Astrocyte of the hippocampus (primary cell): ENCODE measurements around the gene HTD2.
A peak's percentile ranks its signal among the peaks of the same experiment; 100 is the strongest.

Source experiments
- DNase-seq: peaks from one replicate; pipeline ENCODE4 v3.0.0; 2011; ENCODE audit warnings: low read depth, low spot score

Gene HTD2

DNA sequence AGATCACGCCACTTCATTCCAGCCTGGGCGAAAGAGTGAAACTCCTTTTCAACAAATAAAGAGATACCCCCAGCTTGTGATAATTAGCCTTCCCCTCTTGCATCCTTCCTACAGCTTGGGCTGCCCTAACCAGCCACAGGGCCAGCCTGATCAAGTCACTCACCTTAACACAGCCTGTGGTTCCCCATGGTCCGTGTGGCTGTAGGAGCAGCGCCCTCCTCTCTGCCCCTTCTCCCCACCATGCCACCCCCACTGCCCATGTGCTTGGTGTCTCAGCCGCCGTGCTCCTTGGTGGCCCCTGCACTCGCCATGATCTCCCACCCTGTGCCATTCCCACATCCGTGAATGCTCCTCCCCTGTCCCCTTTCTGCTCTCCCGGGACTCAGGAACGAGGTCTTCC, 13.5 kb upstream of the HTD2 start:
- DNase-seq: no peak

DNA sequence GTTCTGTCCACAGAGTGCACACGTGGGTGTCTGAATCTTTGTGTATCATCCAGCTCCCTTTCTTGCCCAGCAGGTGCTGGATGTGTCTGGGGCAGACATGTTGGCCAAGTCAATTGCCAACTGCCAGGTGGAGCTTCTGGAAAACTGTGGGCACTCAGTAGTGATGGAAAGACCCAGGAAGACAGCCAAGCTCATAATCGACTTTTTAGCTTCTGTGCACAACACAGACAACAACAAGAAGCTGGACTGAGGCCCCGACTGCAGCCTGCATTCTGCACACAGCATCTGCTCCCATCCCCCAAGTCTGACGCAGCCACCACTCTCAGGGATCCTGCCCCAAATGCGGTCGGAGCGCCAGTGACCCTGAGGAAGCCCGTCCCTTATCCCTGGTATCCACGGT, 12.8 kb upstream of the HTD2 start:
- no peak for DNase-seq

DNA sequence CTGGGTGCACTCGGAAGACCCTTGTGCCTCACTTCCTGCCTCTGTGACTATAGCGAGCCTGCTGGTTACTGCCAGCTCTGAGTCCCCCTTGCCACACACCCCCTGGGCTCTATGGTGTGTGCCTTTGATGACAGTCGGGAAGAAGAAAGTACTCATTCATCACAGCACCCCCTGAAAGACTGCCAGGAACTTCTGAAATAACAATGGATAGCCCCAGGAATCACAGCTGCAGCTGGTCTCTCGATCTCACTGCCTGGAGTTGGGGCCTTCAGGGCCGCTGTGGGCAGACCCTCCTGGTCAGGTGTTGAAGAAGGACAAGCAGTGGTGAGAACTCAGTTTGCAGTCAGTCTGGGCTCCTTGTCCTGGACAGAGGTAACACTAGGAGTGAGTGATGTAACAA, 10.1 kb upstream of the HTD2 start:
- DNase-seq: no peak

DNA sequence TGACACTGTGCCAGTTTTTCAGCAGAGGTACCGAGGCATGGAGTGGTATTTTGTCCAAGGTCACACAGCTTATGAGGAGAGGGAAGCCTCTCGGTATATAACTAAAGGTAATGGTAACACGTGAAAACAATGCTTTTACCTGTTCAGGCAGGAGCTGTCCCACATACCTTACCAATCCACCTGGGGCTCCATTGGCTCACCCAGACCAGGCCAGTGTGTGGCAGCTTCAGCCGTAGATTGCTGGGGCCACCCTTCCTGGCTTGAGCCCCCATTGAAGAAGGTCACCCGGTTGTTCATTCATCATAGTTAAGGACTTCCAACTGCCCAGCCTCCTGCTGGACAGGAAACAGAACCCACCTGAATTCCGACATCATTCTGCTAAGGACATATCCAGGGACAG, 9.5 kb upstream of the HTD2 start:
- DNase-seq: no peak

DNA sequence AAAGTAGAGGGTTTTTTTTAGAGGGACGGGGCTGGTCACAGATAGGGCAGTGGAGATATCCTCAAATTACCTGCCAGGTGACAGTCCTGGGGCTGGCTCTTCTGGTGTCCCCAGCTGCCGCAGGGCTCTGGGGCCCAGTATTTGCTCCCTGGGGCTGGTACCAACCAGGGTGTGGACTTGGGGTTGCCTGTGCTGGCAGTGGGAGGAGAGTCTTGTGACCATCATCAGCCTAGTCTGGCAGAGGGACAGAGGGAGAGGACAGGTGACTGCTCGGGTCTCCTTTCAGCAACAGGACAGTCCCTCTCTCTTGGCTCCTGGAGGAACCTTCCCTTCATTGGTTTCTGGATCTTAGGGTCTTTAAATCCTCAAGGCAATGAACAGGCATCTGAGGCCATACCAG, 8.1 kb upstream of the HTD2 start:
- DNase-seq: no peak

DNA sequence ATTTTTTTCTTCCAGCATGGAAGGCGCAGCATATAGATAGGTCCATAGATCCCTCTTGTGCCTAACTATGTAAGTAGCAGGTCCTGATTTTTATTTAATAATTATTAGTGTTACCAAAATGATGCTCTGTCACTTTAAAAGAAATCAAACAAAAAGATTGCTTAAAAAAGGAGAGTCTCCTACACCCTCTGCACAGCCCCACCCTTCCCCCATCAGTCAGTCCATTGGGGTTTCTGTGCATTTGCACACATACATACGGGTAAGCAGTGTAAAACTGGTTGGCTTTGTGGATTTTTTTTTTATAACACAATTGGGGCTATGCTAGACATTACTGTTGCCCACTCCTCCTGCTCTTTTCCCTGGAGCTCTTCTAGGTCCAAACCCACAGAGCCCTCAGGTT, 7.2 kb upstream of the HTD2 start:
- DNase-seq: no peak

DNA sequence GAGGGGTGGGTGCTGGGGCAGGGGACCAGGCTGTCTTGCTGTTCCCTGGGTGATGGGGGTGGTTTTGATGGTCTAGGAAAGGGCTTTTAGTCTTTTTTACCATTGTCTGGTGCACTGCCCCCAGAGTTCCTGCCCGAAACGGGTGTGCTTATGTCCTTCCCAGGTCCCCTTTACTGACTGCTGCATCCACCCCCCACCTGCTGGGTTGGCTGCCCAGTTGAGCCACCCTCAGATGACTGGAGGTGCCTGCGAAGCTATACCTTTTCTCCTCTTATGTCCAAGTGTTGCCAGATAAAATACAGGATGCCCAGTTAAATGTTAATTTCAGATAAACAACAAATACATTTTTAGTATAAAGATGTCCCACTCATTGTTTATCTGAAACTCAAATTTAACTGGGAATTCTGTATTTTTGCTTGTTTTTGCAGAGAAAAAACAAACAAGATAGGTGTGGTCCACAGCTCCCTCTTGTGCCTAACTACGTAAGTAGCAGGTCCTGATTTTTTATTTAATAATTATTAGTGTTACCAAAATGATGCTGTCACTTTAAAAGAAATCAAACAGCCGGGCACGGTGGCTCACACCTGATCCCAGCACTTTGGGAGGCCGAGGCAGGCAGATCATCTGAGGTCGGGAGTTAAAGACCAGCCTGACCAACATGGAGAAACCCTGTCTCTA, 6.3 kb upstream of the HTD2 start:
- DNase-seq: peak; percentile 53

DNA sequence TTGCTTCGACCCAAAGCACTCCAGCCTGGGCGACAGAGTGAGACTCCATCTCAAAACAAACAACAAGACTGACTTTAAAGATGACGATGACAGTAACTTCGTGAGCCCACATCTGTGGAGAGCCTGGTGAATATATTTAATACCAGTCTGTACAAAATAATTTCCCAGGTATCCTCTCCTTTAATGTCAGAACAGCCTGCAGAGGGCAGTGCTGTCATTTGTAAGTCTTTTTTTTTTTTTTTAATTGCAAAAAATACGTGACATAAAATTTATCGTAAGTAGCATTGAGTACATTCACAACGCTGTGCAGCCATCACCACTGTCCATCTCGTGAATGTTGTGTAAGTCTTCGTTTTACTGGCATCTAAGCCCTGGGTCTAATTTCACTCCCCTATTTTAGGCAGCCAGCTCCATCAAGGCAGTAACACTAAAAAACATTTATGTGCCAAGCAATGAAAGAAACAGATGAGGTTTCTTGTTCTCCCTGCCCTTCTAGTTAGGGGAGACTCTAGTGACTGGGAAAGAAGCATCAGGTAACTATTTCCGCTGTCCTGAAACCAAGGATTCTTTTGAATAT, 1.4 kb downstream of the HTD2 start:
- DNase-seq: peak; percentile 80

DNA sequence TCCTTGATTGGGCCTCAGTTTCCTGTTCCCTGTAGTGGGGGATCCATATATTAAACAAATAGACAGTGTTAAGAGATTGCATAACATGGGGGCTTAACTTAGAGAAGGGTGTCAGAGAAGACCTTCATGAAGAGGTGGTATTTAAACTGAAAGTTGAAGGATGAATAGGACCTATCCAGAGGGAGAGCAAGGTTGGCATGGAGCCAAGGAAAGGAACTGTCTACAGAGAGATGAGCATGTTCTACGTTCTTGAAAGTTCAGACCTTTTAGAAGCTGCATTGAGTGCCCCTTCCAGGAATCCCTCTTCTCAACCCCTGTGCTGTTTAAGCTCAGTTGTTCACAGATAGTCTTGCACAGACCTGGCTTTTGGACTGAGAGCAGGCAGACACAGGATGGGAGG, 2.4 kb downstream of the HTD2 start:
- no peak for DNase-seq

DNA sequence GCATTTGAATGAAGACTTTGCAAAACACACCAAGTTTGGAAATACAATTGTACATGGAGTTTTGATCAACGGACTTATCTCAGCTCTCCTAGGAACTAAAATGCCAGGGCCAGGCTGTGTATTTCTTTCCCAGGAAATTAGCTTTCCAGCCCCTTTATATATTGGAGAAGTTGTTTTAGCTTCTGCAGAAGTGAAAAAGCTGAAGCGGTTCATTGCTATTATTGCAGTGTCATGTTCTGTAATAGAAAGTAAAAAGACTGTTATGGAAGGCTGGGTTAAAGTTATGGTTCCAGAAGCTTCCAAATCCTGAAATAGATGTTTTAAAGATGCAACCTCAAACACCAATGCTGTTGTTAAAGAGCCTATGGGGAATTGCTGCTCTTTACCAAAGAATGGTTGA, 11.5 kb downstream of the HTD2 start:
- DNase-seq: no peak

DNA sequence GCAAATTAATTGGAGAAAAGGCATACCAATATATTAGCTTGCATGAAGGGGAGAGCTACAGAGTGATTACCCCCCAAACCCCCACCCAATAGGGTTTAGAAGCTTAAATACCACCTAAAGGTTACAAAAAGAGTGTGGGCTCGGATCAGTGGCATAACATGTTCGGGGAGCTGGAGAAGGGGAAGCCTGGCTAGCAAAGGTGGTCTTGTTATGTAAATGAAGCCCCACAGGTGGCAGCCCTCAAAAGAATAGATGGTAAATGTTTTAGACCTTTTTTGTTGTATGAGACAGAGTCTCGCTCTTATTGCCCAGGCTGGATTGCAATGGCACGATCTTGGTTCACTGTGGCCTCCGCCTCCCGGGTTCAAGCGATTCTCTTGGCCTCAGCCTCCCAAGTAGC, 15.5 kb downstream of the HTD2 start:
- DNase-seq: no peak

DNA sequence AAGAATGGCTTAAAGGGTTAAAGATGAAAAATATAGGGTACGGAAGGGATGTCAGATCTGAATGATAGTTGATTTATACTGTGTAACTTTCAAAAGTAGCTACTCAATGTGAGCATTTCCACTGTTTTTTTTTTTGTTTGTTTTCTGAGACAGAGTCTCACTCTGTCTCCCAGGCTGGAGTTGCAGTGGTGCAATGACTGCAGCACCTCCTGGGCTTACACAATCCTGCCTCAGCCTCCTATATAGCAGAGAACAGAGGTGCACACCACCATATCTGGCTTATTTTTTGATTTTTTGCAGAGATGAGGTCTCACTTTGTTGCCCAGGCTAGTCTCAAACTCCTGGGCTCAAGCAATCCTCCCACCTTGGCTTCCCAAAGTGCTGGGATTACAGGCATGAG, 16.5 kb downstream of the HTD2 start:
- DNase-seq: no peak

DNA sequence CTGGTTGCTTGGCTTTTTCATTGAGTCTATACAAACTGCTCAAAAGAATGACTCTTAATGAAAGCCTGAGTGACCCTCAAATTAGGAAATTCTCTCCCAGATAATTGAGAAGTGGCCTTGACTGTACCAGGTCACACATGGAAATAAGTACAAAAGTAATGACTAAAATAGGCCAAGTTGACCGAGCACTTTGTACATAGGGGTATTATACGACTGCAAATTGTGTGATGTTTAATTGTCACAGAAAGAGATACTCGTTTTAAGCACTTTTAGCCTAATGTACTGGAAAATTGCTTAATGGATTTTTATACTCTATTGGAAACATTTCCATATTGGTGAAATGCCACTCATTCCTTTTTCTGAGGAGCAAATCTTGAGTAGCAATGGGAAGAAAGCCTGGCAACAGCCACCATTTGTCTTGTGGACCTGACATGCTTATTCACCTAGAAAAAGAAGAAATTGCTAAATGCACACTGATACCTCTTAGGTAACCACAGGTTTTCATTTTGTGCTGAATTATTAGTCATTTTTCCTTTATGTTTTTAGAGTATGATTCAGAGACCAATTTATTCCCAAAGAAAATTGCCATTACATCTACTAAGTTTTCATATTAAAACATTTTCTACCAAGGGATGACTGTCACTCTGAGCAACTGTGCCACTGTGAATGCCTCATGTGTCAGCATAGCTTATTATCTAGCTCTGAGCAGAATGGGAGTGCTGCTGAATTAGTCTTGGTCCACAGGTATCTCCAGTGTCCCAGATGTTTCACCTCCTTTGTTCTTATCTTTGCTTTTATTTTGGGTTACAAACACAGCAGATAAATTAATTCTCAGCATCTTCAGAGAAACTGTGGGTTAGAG, 17.4 kb downstream of the HTD2 start:
- DNase-seq: no peak

DNA sequence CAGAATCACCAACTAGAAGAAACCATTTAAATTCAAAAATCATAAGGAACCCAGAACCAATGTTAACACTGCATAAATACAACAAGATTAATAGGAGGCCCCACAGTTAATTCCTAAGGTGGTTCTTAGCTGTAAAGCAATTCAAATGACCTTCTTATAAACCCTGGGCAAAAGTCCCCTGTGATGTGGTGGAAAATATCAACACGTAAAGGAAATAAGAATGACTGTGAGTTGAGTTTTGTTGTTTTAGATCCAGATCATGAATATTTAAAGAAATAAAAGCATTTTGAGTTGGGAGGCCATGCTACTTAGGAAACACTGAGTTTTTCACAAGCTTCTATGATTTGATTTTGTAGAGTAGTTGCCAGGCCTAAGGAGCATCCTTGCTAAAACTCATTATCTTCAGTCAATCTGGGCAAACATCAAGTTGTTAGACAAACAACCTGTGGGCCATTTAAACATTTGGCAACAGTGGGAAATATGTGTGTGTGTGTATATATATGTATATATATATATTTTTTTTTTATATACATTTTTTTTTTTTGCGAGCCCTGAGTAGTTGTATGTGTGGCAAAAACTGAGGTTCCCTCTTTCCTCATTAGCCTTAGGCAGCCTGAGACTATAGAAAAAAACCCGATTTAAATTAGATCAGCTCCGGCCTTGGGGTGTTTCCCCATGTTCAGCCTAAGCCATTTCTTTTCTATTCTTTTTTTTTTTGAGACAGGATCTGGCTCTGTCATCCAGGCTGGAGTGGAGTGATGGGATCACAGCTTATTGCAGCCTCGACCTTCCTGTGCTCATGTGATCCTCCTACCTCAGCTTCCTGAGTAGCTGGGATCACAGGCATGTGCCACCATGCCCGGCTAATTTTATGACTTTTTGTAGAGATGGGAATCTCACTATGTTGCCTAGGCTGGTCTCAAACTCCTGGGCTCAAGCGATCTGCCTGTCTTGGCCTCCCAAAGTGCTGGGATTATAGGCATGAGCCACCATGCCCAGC, 18.4 kb downstream of the HTD2 start:
- DNase-seq: peak; percentile 64

DNA sequence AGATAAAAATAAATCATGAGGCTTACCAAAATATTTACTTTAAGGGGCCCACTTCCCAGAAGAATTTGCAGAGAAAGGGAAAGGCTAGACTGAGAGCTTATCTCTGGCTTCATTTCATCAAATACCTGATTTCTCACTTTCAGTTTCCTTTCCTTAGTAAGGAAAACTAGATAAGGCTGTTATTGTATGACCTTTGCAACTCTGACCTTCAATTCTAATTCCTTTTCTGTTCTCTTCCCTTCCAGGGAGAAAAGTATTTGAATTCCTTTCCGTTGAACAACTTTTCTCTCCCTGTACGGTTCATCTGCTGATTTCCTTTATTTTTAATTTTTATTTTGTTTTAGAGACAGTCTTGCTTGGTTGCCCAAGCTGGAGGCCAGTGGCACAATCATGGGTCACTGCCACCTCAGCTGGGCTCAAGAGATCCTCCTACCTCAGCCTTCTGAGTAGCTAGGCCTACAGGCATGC, 19.2 kb downstream of the HTD2 start:
- no peak for DNase-seq

DNA sequence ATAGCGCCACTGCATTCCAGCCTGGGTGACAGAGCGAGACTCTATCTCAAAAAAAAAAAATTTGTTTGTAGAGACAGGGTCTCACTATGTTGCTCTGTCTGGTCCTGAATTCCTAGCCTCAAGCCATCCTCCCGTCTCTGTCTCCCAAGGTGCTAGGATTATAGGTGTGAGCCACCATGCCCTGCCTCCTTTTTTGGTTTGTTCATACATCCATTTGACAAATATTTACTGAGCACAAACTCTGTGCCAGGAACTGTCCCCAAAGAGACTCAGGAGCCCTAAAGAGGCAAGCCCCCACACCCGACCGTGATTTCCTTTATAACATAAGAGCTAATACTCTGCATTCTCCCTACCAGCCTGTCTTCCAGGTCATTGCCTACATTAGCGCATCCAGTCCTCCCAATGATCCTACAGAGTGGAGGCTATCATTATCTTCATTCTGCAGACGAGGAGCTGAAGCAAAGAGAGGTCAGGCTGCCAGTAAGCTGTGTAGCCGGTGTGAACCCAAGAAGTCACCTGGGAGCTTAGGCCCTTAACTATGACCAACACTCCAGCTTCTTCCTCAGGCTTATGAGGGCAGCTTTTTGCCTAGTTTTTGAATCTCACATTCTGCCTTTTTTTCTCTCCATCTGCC, 20.1 kb downstream of the HTD2 start:
- no peak for DNase-seq

DNA sequence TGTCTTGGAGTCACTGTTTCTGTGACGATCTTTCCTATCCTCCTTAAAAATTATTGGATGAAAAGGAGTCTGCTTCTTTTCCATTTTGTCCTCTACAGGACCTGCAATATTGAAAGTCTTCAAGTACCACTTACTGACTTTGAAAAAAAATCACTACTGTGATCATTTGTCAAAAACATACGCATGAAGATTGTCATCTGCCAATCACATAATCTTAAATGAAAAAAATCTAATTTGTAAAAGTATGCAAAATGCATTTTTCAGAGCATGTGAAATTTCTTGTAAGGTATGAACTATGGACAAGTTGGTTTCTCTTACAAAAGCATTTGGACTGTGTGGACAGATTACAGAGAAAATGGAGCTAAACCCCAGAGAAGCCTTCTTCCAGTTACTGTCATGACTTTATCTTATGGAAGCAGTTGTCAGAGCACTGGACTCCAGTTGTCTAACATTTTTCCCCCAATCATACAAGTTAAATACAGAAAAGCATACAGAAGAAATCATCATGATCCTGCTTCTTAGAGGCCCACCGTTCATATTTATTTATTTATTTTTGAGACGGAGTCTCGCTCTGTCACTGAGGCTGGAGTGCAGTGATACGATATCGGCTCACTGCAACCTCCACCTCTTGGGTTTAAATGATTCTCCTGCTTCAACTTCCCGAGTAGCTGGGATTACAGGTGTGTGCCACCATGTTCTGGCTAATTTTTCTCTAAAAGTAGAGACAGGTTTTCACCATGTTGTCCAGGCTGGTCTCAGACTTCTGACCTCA, 23.0 kb downstream of the HTD2 start:
- DNase-seq: no peak

DNA sequence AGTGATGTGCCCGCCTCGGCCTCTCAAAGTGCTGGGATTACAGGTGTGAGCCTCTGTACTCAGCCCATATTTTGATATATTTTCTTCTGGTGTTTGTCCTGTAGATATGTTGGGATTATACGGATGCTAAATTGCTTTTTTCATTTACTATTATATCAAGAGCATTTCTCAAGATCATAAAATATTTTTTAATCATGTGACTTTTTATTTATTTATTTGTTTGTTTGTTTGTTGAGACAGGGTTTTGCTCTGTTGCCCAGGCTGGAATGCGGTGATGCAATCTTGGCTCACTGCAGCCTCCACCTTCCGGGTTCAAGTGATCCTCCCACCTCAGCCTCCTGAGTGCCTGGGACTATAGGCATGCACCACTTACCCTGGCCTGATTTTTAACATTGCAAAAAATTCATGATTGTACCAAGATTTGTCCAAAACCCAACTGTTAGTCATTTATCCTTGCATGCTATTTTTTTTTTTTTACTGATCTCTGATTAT, 23.6 kb downstream of the HTD2 start:
- DNase-seq: no peak

DNA sequence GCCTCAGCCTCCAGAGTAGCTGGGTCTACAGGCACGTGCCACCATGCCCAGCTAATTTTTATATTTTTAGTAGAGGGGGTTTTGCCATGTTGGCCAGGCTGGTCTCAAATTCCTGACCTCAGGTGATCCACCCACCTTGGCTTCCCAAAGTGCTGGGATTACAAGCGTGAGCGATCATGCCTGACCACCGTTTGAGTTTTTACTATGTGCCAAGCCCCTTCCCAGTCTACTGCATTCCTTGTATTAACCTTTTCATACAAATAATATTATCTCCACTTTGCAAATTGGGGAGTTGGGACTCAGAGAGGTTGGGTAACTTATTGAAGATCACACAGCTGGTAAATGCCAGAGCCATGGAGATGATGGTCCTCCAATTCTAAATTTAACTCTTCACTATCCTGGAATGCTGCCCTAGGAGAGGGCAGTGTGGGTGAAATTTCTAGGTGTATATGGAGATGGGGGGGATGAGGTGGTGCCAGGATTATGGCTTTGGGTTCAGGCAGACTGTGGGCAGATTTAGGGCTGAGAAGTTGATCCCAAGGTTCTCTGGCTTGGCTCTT, 25.4 kb downstream of the HTD2 start:
- no peak for DNase-seq
